DOHH2 (cell line): ENCODE measurements around the gene ZRANB3.

Experiments used
- CTCF ChIP-seq: fragments of 200-600 bp; sonication (generic); IDR thresholded peaks from one replicate; pipeline ENCODE4 v1.5.1; 2014; ENCODE audit warnings: antibody characterized with exemption, mild to moderate bottlenecking, low read depth, low read length; ENCODE audit not compliant: poor library complexity, severe bottlenecking
- EZH2phosphoT487 ChIP-seq: fragments of 200-600 bp; sonication (generic); IDR thresholded peaks from 2 replicates; pipeline ENCODE4 v1.6.1; 2017; ENCODE audit warnings: borderline replicate concordance, mild to moderate bottlenecking, antibody characterized with exemption, low read length, moderate library complexity, mixed read lengths

DNA sequence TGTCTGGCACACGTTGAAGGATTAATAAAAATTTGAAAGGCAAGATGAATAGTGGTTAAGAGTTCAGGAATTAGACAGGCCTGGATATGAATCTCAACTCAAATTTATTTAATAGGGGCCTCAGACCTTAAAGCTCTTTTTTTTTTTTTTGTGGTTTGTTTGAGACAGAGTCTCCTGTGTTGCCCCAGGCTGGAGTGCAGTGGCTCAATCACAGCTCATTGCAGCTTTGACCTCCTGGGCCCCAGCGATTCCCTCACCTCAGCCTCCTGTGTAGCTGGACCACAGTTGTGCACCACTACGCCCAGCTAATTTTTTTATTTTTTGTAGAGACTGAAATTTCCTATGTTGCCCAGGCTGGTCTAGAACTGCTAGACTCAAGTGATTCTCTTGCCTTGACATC is 3.0 kb downstream of the ZRANB3 start:
- TF ChIP-seq CTCF: no peak
- TF ChIP-seq EZH2phosphoT487: no peak
